Left ventricle myocardium inferior (tissue), 1 donor: ENCODE results near the gene TOPAZ1. TPM values are rescaled to one million over a fixed set of nuclear protein-coding genes. Genes with fewer than 3 reads are reported as not detected.
A peak's percentile ranks its signal among the peaks of the same experiment; 100 is the strongest.
"Not testable (repeated sequence)": the region's sequence is repeated elsewhere in the genome, so short reads cannot be mapped to it uniquely, and the experiment has no call there.

ENCODE experiments used
- DNase-seq: peaks from one replicate; pipeline ENCODE4 v3.0.0-alpha.2; 2020
- H3K27ac ChIP-seq: fragments of 200-600 bp; replicated peaks from 2 replicates; pipeline ENCODE4 v1.8.0; 2021
- H3K27me3 ChIP-seq: fragments of 200-600 bp; 2 replicates; pipeline ENCODE4 v1.8.0; 2021; ENCODE audit warnings: low read depth
- H3K36me3 ChIP-seq: fragments of 200-600 bp; 2 replicates; pipeline ENCODE4 v1.8.0; 2021
- H3K4me1 ChIP-seq: fragments of 200-600 bp; 2 replicates; pipeline ENCODE4 v1.8.0; 2021
- H3K4me3 ChIP-seq: fragments of 200-600 bp; 2 replicates; pipeline ENCODE4 v1.8.0; 2021; ENCODE audit warnings: mild to moderate bottlenecking, moderate library complexity
- H3K9me3 ChIP-seq: fragments of 200-600 bp; replicated peaks from 2 replicates; pipeline ENCODE4 v1.8.0; 2021
- intact Hi-C: fragments of 100-400 bp; cut with micrococcal nuclease; formaldehyde crosslinking; loops from one replicate; pipeline ENCODE4 v1.11.0; 2022
- total RNA-seq: library from RNA; stranded (reverse); fragmentation: NEBNext Ultra II Directional; extraction: Animal tissue kit (Norgen Biotek cat#: 25700); gene quantifications from one replicate; pipeline ENCODE4 v1.2.1, GENCODE V29; 2021
- TF ChIP-seq, protein P1 (sequence below): fragments of 200-600 bp; IDR thresholded peaks from 2 replicates; pipeline ENCODE4 v1.8.0; 2021; ENCODE audit warnings: antibody characterized with exemption, mild to moderate bottlenecking, borderline replicate concordance
- donor health status: DM: no; HTN: yes; CAD: no; lungs with severe emphysema.

The TOPAZ1 gene
- total RNA-seq, 1 donor from 2014 or later, result not detected

DNA sequence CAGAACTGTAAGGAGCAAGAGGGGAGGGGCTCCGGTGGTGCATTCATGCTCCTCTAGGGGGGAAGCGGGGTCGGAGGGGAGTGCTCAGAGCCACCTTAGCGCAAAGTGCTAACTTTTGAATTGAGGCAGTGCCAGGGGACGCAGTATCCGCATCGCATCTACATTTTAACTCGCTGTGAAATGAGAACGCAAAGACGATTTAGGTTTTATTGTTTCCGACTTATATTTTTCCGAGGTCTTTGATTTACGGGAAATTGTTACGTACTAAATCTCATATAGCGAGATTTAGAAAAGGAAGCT, 97.1 kb downstream of the TOPAZ1 start:
- Histone ChIP-seq H3K27ac (peak overlapping the region; percentile 98), H3K4me3 (peak overlapping the region; percentile 85), H3K4me1 (peaks cover 53% of the 10 kb centered on the region), H3K27me3 (no peaks in the 10 kb centered on the region), H3K36me3 (no peaks in the 10 kb centered on the region), H3K9me3 (no peaks in the 10 kb centered on the region)
- TF ChIP-seq, protein P1, sequence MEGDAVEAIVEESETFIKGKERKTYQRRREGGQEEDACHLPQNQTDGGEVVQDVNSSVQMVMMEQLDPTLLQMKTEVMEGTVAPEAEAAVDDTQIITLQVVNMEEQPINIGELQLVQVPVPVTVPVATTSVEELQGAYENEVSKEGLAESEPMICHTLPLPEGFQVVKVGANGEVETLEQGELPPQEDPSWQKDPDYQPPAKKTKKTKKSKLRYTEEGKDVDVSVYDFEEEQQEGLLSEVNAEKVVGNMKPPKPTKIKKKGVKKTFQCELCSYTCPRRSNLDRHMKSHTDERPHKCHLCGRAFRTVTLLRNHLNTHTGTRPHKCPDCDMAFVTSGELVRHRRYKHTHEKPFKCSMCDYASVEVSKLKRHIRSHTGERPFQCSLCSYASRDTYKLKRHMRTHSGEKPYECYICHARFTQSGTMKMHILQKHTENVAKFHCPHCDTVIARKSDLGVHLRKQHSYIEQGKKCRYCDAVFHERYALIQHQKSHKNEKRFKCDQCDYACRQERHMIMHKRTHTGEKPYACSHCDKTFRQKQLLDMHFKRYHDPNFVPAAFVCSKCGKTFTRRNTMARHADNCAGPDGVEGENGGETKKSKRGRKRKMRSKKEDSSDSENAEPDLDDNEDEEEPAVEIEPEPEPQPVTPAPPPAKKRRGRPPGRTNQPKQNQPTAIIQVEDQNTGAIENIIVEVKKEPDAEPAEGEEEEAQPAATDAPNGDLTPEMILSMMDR, result no peak
- DNase-seq, result no peak
- intact Hi-C loops, result no loop called here

- no peak for DNase-seq
- Histone ChIP-seq H3K27me3 (no peaks in the 10 kb centered on the region), H3K4me3 (peak overlapping the region; percentile 85), H3K36me3 (no peaks in the 10 kb centered on the region), H3K4me1 (peaks cover 53% of the 10 kb centered on the region), H3K9me3 (no peaks in the 10 kb centered on the region), H3K27ac (peak overlapping the region; percentile 98)
- intact Hi-C loops, result no loop called here
- TF ChIP-seq, protein P1, result no peak
These were observed 97.7 kb downstream of the TOPAZ1 start for GRCh38 chr3:44339181-44340057.

- no peaks in the 10 kb centered on the region for H3K27me3 ChIP-seq
- TF ChIP-seq, protein P1, result no peak
- peak overlapping the region; percentile 85 for H3K4me3 ChIP-seq
- intact Hi-C loops, result no loop called here
- DNase-seq, result no peak
- peaks cover 53% of the 10 kb centered on the region for H3K4me1 ChIP-seq
- peak overlapping the region; percentile 98 for H3K27ac ChIP-seq
- no peaks in the 10 kb centered on the region for H3K36me3 ChIP-seq
- no peaks in the 10 kb centered on the region for H3K9me3 ChIP-seq
These were observed 98.3 kb downstream of the TOPAZ1 start for GRCh38 chr3:44340058-44340395.

DNA sequence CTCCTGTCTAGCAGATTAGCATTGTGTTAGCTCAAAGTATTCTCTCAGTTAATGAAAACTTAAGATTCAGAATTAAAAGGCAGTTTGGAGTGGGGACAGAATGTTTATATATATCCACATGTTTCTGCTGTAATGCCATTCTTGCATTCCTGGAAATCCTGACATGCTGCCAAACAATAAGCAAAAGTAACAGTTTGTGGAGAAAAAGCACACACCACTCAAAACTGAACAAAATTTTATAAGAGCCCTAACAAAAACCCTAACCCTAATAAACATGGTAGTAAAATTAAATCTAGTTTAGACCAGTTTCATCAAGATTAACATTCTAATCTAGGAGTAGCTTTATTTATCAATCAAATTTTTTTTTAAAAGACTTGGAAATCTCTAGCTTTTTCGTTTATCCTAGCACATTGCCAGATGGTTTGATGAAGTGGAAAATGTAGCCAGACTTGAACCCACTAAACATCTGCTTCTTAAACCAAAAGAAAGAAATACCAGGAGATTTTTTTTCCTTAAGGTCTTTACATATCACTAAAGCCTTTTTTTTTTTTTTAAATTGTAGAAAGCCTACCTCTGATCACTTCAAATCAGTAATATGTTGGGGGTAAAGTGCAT, 100.6 kb downstream of the TOPAZ1 start:
- H3K36me3 ChIP-seq, result no peaks in the 10 kb centered on the region
- no peaks in the 10 kb centered on the region for H3K27me3 ChIP-seq
- no peak overlapping the region for H3K4me3 ChIP-seq
- DNase-seq, result no peak
- peaks cover 66% of the 10 kb centered on the region for H3K4me1 ChIP-seq
- H3K9me3 ChIP-seq, result no peaks in the 10 kb centered on the region
- intact Hi-C loops, result no loop called here
- H3K27ac ChIP-seq, result peak overlapping the region; percentile 34
- TF ChIP-seq, protein P1, result no peak

- no peak overlapping the region for H3K4me3 ChIP-seq
- intact Hi-C loops, result no loop called here
- no peak for DNase-seq
- H3K27ac ChIP-seq, result no peak overlapping the region
- TF ChIP-seq, protein P1, result no peak
- no peaks in the 10 kb centered on the region for H3K36me3 ChIP-seq
- H3K27me3 ChIP-seq, result no peaks in the 10 kb centered on the region
- peaks cover 63% of the 10 kb centered on the region for H3K4me1 ChIP-seq
- no peaks in the 10 kb centered on the region for H3K9me3 ChIP-seq
These were observed 101.7 kb downstream of the TOPAZ1 start for GRCh38 chr3:44343421-44343820.

- DNase-seq, intact Hi-C loops, H3K9me3 ChIP-seq, H3K4me3 ChIP-seq, H3K27ac ChIP-seq, H3K36me3 ChIP-seq, H3K27me3 ChIP-seq: not testable (repeated sequence)
- H3K4me1 ChIP-seq, result peaks cover 42% of the 10 kb centered on the region
These were observed 104.9 kb downstream of the TOPAZ1 start for GRCh38 chr3:44346590-44346989.
